Left hindlimb (tissue), 1 donor: Measurements from ENCODE around the gene ZNF280C.

Source experiments
- DNase-seq: peaks from one replicate; pipeline ENCODE4 v3.0.0-alpha.2; 2018

The ZNF280C gene

DNA sequence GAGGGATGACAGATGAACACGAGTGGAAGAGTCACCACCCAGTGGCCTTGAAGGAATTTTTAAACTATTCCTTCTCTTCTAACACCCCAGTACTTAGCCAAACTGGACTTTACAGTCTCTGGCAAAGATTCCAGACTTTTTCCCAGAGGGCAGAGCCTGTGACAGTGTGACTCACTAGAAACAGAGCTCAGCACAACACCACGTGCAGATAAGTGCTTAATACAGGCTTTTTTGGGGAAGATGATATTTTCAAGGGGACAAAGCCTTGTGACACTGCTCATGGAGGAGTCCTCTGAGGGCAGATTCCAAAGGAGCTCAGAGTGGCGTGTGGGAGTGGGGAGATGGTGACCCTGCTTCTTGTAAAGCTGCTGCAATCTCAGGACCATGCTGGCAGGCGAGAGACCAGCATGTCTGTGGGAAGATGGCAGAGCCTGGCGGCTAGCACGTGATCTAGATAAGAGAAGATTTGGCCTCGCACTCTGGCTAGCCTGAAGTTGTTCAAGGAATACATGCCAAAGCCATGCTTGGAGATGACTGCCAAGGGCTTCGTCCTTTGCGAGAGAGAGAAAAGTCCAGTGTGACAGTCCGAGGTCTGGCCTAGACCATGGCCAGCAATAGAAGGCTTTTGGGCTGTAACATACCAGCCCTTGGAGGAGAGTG lies 94.5 kb downstream of the ZNF280C start:
- no peak for DNase-seq

DNA sequence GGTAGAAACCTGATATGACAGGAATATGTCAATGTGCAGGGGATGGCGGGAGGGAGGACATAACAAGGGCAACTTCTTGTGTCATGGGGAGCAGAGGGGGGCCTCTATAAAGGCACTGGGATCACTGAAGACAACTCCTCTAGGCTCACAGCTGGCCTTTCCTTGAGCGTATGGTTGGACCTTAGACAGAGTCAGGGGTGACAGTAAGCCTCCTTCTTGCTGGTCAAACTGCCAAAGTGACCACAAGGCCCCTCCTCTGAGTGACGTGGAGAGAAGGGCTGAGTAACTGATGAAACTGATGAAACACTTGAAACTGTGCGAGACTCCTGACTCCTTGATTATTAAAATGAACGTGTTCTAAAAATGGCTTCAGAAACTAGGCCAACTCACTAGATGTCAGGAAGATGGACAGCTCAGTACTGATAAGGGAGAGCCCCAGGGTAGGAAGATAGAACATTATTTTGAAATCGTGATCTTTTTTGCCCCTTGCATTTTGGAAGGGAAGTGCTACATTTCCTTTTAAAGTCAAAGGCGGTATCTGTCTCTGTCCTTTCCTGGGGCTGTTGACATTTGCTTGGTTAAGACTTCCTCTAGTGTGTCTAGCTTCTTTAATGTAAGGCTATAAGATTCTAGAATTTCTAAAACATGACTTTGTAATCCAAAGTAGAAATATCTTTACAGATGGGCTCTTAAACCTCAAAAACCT lies 95.4 kb downstream of the ZNF280C start:
- no peak for DNase-seq

DNA sequence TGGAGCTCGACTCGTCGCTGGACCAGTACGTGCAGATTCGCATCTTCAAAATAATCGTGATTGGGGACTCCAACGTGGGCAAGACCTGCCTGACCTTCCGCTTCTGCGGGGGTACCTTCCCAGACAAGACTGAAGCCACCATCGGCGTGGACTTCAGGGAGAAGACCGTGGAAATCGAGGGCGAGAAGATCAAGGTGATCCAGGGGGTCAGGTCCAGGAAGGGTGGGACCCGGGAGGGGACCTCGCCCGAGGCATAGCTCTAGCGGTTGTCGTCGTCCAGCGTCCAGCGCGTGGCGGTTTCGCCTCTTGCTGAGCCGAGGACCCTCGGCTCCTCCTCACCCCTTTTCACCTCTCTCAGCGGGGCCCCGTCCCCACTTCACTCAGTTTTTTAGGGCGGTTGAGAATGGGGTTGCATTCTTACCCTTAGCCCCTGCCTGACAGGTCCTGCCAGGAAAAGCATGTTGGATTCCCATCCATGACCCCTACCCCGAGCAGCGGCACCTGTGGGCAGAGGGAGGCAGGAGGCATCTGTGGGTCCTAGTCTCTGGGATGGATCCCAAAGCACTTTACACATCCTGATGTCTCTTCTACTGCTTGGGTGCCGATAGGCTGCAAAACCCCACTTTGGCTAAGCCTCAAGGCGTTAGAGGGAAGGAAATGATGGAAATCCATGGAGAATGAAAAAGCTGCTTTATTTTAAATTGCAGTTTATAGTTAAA lies 96.4 kb downstream of the ZNF280C start:
- no peak for DNase-seq

DNA sequence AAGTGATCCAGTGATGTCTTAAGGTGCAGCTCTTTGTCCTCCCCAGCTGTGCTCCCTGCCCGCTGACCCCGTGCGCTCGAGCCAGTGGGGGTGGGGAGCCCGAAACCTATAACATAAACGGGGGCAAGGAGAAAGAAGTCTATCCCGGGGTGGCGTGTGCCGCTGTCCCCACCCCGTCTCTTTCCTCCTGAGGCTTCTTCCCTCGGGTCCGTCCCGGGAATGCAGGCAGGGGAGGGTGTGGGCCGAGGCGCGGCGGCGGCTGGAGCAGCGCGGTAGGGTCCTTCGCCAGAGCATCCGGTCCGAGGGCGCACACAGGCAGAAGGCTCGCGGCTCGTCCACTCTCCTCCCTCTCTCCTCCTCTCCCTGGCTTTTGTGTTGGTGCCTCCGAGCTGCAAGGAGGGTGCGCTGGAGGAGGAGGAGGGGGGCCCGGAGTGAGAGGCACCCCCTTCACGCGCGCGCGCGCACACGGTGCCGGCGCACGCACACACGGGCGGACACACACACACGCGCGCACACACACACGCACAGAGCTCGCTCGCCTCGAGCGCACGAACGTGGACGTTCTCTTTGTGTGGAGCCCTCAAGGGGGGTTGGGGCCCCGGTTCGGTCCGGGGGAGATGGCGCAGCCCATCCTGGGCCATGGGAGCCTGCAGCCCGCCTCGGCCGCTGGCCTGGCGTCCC lies 97.1 kb downstream of the ZNF280C start, which contains the start of gene RAB33A:
Gene RAB33A, plus strand, starts transcription at position 517 of the 681 bp plus-strand sequence. Its CDS starts 101 bp downstream, at position 618.
- DNase-seq: no peak

DNA sequence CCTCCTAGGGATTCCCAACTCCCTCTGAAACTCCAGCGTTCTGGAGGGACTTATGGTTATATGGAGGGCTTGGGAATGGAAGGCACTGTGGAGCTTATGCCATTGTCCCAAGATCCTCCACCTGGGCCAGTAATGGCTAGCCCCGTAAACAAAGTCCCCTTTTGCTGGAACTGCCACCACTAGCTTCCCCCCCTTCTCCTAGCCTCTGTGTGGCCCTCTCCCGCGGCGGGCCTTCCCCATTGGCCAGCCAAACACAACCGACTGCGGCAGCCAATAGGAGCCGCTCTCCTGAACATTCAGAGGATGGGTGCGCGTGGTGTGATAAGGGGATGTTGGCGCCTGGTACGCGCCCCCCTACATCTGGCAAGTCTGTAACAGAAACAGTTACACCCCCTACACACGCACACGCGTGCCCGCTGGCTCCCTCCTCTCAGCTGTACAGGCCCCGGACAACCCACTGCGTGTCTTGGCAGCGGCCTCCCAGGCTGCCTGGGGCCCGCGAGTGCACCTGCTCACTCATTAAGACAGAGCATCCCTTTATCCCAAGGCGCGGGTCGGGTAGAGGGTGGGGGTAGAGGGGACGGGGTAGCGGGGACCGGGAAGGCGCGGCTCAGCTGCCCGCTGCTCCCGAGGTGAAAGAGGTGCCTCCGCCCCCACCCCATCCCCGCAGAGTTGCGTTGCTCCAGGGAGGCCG lies 97.8 kb downstream of the ZNF280C start:
- DNase-seq: no peak

DNA sequence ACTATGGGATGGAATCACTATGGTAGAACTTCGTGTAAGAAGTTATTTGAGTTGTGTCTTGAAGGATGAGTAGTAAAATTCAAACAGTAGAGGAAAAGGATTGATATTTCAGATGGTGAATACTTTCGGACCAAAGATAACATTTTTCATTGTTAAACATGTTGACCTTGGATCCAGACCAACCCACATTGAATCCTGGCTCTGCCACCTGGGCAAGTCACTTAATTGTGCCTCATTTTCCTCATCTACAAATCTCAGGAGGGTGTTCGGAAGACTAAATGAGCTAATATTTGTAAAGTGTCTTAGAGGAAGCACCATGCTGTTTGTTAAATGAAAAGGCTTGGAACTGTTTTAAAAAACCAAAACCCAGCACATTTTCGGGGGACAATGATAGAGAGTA lies 101.7 kb downstream of the ZNF280C start:
- no peak for DNase-seq

DNA sequence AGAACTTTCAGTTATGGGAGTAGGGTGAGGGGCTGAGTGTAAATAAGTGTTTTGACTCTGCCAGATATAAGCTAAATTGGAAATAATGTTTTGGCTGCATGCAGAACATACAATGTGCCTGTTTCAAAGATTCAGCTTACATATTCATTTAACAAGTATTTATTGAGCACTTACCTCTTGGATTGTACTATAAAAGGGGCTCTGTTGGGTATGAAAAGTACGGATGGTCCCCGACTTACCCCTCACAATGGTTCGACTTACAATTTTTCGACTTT lies 102.3 kb downstream of the ZNF280C start:
- DNase-seq: no peak

DNA sequence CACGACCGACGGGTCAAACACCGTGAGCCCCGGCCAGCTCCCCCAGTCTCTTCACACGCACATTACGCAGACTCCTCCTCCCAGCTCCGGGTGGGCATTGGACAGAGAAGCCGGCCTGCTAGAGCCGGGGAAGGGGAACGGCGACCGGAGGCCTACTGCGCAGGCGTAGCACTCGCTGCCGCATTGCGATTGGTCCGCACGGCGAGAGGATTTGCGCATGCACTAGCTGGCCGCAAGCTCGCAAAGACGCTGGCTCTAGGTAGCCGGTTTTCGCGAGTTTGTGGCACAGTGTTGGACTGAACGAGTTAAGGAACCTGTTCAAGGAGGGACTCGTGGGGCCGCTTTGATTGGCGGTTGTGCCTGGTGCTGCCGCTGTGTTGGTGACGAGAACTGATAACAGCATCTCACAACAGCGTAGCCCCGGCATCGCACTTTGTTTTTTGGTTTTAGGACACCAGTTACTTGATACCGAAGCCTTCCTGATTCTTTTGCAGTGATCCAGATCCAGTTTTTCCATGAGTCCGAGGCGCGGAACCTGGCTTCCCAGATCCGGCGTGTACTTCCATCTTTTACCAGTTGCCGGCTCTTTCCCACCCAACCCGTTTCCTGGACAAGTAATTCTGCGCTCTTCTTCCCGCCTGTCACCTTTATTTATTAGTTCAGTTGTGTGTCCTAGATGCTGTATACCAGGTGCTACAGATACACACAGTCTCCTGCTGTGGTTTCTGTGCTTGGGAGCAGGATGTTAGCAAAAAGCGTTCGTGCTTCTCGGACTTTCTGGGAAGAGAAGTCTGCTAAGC lies 102.8 kb downstream of the ZNF280C start, which contains the start of gene AIFM1:
Gene AIFM1, minus strand, starts transcription at position 139 of the 800 bp plus-strand sequence. CDS start 185 bp downstream, outside the sequence.
- peak; percentile 94 for DNase-seq

DNA sequence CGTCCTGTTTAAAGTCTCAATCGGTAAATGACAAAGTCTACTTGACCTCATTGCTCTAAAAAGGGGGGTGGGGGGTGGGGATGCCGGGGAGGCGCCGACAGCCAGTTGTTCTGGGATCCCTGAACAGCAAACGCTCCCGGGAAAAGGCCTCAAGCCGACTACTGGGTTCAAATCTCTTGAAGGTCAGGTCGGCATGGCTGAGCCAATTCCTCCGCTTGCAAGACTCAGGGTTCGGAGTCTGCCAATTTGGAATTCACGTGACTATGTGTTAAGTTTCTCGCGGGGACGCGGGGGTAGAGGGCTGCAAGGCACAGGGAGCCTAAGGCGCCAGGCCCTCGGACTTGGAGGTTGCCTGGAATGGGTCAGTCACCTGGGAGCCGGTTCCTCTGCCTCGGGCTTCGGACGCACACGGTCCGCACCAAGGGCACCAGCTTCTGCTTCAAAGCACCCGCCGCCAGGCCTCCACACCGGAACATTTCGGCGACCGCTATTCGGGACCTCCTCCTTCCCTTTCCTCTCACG lies 103.5 kb downstream of the ZNF280C start:
- DNase-seq: no peak

DNA sequence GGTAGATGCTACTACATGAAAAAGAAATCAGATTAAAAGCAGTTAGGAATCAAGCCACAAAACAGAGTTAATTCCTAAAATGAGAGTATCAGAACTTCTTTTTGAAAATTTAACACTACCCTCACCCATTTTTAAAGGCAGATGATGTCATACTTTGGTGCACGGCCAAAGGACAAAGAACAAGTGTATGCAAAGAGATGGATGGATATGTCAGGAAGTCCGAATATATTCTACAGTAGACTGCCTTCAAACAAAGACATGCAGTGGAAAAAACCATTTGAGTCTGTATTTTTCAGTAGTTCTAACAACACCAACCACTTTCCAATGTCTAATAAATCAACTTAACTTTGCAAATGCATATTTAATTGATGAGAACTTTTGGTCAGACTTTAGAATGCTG lies 105.3 kb downstream of the ZNF280C start:
- DNase-seq: no peak

DNA sequence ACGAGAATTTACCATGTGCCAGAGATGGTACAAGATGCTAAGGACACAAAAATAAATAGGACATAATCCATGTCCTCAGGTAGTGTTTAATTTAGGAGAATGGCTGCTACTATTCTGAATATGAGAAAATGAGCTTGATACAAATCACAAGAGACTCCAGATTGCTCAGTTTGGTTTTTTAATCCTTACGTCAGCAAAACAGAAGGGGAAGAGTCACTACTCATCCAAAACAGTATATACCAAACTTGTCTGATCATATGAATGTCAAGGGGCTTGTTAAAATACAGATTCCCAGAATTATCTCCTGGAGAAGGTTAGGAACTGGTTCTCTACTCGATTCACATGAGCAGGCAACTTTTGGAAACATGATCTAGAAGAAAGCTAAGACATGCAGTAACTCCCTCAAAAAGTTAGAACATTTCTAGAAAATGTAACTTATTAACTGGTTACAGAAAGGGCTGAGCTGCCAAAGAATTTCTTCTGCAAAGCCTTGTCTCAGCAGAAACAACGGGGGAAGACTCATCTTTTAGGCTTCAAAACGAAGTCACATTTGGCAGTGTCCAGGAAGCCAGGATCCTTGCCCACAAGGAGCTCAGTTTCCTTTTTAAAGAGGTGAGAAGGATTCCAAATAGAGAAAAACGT lies 106.5 kb downstream of the ZNF280C start:
- no peak for DNase-seq

DNA sequence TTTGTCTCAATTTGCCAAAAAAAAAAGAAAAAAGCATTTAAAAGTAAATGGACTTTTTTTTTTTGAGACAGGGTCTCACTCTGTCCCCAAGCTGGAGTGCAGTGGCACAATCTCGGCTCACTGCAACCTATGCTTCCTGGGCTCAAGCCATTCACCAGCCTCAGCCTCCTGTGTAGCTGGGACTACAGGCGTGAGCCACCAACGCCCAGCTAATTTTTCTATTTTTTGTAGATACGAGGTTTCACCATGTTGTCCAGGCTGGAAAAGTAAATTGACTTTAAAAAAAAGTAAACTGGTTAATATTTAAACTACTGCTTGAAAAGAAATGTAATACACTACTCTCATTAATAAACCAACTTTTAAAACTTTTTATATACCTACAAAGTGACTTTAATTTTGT lies 108.9 kb downstream of the ZNF280C start:
- DNase-seq: no peak

DNA sequence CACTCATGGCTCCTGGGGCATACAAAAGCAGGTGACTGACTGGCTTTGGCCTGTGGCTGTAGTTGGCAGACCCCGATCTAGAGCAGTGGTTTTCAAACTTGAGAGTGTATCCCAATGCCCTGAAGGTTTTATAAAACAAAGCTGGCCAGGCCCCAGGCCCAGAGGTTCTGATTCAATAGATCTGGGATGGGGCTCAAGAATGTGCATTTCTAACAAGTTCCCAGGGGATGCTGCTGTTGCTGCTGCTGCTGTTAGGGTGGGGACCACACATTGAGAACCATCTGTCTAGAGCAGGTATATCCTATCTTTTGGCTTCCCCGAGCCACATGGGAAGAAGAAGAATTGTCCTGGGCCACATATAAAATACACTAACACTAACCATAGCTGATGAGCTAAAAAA lies 110.4 kb downstream of the ZNF280C start:
- DNase-seq: no peak

DNA sequence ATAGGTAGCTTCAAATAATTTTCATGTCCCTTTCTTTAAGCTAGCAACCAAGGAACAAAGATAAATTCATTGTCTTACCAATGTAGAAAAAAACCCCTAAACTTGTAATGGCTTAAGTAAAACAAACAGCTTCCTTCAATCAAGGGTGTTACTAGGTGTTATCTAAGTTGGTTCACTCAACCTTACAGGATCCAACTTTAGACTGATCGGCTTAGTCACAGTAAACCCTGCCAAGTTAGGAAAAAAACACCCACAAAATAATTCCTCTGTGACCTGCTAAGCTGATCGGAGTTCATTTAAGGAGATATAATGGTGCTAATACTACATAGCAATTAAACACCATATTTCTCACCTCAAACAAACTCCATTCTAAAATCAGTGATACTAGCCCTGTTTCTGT lies 113.1 kb downstream of the ZNF280C start:
- DNase-seq: no peak
